Stimulated activated CD8-positive, alpha-beta memory T cell treated with anti-CD3 and anti-CD28 coated beads, Interleukin-12 subunit alpha, Interleukin-12 subunit beta, amount 100 ng/mL, for 24 hours (primary cell): ENCODE measurements around the gene ATAD5.
"Not testable (repeated sequence)": the region's sequence is repeated elsewhere in the genome, so short reads cannot be mapped to it uniquely, and the experiment has no call there.

Experiments
- DNase-seq: peaks from one replicate; pipeline ENCODE4 v3.0.0-alpha.2; 2020; ENCODE audit errors: extremely low read depth

Gene ATAD5

GRCh38 chr17:30831663-30832437, at the start of gene ATAD5:
Gene ATAD5 (plus strand): TSS chr17:30831966. CDS start chr17:30832348, 382 bp downstream.
- peak; percentile 70 for DNase-seq

DNA sequence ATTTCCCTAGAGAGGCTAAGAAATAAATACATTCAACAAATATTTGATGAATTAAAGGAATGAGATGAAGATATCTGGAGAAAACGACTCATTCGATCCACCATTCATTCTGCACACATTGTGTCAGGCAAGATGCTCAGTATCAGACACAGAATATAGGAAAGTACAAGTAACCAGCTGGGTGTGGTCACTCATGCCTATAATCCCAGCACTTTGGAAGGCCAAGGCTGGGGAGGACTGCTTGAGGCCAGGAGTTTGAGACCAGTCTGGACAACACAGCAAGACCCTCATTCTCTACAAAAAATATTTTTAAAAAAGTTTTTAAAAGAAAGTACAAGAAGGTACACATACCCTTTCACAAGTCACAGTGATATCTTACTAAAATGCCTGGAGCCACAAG, 49.6 kb upstream of the ATAD5 start:
- DNase-seq = no peak

- DNase-seq = no peak
These were observed 42.8 kb upstream of the ATAD5 start for GRCh38 chr17:30788918-30789317.

GRCh38 chr17:30790279-30790678, 41.5 kb upstream of the ATAD5 start:
- DNase-seq = no peak

DNA sequence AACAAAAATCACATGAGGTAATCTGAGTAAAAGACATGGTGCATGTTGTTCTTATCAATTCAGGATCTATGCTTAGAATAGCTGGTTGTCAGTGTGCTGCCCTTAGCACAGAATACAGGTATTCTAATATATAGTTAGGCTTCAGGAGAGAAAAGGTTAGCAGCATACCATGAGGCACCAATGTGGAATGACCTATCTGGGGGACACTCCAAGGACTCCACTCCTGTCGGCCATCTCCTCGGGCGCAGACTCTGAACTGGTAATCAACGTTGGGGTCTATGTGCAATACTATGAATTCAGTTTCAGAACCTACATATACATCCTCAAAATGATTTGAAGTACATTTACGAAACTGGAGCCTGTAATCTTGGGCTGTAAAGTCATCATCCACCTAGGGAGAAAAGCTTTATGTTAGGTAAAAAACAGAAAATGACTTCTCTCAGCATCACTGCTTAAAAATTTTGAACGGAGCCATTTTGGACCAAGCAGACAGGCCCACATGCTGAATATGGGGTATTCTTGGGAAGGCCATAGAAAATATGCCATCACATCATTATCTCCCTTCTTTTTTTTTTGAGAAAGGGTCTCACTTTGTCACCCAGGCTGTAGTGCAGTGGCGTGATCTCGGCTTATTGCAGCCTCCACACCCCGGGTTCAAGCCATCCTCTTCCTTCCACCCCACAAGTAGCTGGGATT, 38.3 kb upstream of the ATAD5 start:
- no peak for DNase-seq

GRCh38 chr17:30794372-30794771, 37.4 kb upstream of the ATAD5 start:
- no peak for DNase-seq

GRCh38 chr17:30796016-30796415, 35.8 kb upstream of the ATAD5 start:
- DNase-seq = no peak

- no peak for DNase-seq
These were observed 30.1 kb upstream of the ATAD5 start for GRCh38 chr17:30801671-30802070.

GRCh38 chr17:30805944-30806456, 25.8 kb upstream of the ATAD5 start:
- DNase-seq = no peak

GRCh38 chr17:30807896-30808295, 23.9 kb upstream of the ATAD5 start:
- no peak for DNase-seq

- no peak for DNase-seq
These were observed 22.9 kb upstream of the ATAD5 start for GRCh38 chr17:30808785-30809286.

DNA sequence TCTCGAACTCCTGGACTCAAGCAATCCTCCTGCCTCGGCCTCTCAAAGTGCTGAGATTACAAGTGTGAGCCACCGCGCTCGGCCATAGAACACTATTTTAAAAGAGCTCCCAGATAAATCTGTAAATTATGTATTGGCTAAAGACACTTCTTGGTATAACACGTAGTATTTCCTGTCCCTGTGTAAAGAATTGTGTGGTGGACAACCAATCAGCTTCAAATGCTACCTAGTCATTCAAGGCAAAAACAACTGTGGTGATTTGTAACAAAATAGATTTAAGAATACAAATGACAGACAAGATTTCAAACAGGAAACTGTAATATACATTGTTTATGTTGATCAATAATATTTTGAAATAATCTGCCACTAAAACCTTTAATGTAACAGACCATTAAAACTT, 21.9 kb upstream of the ATAD5 start:
- DNase-seq = no peak

- DNase-seq = no peak
These were observed 19.3 kb upstream of the ATAD5 start for GRCh38 chr17:30812218-30813177.

DNA sequence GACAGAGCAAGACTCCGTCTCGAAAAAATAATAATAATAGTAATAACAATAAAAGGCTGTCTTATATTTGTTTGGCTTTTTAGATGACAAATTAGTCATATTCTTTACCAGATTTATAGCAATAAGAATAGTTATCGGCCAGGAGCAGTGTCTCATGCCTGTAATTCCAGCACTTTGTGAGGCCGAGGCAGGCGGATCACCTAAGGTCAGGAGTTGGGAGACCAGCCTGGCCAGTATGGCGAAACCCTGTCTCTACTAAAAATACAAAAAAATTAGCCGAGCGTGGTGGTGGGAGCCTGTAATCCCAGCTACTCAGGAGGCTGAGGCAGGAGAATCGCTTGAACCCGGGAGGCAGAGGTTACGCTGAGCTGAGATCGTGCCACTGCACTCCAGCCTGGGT, 17.5 kb upstream of the ATAD5 start:
- DNase-seq = not testable (repeated sequence)

DNA sequence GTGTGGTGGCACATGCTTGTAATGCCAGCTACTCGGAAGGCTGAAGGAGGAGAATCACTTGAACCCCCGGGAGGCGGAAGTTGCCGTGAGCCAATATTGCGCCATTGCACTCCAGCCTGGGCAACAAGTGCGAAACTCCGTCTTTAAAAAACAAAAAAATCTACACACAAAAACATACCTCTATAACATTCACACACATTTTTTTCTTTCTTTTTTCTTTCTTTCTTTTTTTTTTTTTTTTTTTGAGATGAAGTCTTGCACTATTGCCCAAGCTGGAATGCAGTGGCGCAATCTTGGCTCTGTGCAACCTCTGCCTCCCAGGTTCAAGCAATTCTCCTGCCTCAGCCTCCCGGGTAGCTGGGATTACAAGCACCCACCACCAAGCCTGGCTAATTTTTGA, 16.9 kb upstream of the ATAD5 start:
- not testable (repeated sequence) for DNase-seq

GRCh38 chr17:30816165-30816564, 15.6 kb upstream of the ATAD5 start:
- no peak for DNase-seq

- no peak for DNase-seq
These were observed 11.6 kb upstream of the ATAD5 start for GRCh38 chr17:30819971-30820705.

- no peak for DNase-seq
These were observed 9.7 kb upstream of the ATAD5 start for GRCh38 chr17:30821871-30822723.

- not testable (repeated sequence) for DNase-seq
These were observed 8.8 kb upstream of the ATAD5 start for GRCh38 chr17:30822919-30823318.

DNA sequence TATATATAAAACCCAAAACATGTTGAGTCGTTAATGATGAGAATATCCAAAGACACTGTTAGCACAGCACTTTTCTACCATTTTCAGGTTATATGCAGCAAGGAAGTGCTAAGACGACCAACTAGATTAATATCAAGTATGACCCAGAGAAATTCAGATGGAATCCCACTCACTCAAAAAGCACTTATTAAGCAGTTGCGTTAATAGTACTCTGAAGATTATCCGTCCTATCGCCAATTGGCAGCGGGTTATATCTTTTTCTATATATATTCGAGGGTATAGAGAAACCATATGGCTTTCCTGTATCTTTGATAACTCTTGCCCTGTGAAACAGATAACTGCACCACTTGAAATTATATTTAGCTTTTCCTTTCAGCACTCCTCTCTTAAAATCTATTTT, 8.3 kb upstream of the ATAD5 start:
- no peak for DNase-seq
